GM12801 (cell line): ENCODE measurements around the gene RHOV.

Experiments
- TF ChIP-seq, protein P1 (sequence below): IDR thresholded peaks from one replicate; pipeline ENCODE4 v1.5.1; 2011; ENCODE audit warnings: control low read depth; ENCODE audit not compliant: insufficient read length; ENCODE audit errors: extremely low read depth

RHOV gene

DNA sequence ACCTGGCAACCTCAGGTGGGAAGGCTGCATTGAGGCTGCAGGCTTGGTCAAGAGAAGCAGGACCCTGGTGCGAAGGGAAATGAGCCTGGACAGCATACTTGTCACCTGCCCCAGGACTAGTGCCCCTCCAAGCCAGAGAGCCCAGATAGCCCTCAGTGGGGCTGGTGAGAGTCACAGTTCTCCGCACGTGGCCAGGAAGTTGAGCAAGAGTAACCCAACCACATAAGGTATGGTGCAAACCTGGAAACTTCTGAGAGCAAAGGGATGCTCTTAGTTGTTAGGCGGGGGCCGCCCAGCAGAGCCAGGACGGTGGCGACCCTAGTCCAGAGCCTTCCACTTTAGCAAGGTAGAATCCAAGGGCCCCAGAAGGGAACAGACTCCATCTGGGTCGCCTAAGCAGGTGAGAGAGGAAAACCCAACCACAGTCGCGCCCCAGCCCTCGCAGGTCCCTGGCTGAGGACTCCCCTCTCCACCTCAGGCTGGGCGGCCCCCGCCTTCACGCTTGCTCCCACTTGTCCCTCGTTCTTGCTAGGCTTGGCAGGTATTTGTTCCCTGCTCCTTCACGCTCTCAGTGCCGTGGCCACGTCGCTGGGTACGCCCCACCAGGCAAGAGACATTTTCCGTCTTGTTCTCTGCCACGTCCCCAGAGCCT is 19.1 kb upstream of the RHOV start:
- TF ChIP-seq, protein P1, sequence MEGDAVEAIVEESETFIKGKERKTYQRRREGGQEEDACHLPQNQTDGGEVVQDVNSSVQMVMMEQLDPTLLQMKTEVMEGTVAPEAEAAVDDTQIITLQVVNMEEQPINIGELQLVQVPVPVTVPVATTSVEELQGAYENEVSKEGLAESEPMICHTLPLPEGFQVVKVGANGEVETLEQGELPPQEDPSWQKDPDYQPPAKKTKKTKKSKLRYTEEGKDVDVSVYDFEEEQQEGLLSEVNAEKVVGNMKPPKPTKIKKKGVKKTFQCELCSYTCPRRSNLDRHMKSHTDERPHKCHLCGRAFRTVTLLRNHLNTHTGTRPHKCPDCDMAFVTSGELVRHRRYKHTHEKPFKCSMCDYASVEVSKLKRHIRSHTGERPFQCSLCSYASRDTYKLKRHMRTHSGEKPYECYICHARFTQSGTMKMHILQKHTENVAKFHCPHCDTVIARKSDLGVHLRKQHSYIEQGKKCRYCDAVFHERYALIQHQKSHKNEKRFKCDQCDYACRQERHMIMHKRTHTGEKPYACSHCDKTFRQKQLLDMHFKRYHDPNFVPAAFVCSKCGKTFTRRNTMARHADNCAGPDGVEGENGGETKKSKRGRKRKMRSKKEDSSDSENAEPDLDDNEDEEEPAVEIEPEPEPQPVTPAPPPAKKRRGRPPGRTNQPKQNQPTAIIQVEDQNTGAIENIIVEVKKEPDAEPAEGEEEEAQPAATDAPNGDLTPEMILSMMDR = no peak

DNA sequence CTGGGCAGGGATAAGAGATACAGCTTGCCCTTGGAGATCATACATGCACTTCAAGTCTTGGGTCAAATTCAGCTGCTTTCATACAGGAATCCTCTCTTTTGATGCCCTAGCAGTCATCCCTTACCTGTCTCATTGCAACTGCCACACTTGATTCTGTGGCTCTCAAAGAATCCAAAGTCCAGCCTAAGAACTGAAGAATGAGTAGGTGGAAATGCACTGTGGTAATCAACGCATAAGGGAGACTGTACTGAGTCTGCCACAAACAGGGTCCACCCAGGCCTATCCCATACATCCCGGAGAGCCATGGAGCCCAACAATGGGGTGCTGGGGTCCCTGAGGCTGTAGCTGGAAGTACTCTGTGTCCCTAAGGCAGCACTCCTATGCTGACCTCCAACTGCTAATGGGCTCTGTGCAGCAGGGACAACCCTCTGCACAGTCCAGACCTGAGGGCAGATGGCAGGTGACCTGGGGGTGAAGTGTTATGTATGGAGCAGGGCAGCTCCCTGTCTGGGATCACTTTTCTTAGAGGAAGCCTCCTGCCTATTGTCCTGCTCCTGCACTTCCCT is 18.5 kb upstream of the RHOV start:
- TF ChIP-seq, protein P1 = no peak

GRCh38 chr15:40891810-40892446 is 17.9 kb upstream of the RHOV start:
- TF ChIP-seq, protein P1 = no peak

- TF ChIP-seq, protein P1 = no peak
Observed at GRCh38 chr15:40891138-40891537, 17.1 kb upstream of the RHOV start.

DNA sequence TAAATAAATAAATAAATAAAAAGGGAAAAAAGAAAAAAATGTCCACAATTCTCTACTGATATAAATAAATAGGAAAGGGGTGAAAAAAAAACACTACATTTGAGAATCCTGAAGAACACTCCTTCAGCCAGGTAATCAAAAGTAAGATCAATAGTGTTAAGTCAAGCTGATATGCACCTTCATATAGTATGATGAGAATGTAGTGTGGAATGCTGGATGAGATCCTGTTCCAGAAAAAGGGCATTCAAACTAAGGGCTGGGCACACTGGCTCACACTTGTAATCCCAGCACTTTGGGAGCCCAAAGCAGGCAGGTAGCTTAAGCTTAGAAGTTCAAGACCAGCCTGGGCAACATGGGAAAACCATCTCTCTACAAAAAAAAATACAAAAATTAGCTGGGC is 15.1 kb upstream of the RHOV start:
- TF ChIP-seq, protein P1 = no peak

DNA sequence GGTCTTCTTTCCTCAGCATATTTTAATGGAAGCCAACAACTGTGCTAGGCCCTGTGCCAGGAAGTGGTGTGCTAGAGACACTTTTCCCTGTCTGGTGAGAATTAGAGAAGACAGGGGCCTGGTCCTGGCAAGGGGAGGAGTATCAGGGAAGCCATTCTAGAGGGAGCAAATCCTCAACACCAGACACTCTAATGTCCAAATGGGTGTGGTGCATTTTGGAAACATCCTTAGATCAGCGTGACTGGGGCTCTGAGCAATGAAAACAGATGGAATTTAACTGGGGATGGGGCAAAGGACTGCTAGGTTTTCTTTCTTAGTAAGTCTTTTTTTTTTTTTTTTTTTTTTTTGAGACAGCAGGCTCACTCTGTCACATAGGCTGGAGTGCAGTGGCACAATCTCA is 12.6 kb upstream of the RHOV start:
- TF ChIP-seq, protein P1 = no peak

GRCh38 chr15:40881351-40881750 is 7.3 kb upstream of the RHOV start:
- TF ChIP-seq, protein P1 = no peak
